Neural cell (in vitro differentiated cells): ENCODE data around the gene PREX1. TPM values are rescaled to one million over a fixed set of nuclear protein-coding genes. Genes with fewer than 3 reads are reported as not detected.

Source experiments
- H2AFZ ChIP-seq: fragments of 200-600, 300-800 bp; sonication (generic), shearing (Covaris generic); 2 replicates; pipeline ENCODE4 v1.6.0; 2014; ENCODE audit warnings: low read depth, mild to moderate bottlenecking, antibody characterized with exemption, low read length, moderate library complexity
- H3F3A ChIP-seq: fragments of 200-600 bp; shearing (Covaris generic); 2 replicates; pipeline ENCODE4 v1.6.1; 2016; ENCODE audit warnings: mild to moderate bottlenecking, moderate library complexity, mixed read lengths, antibody characterized with exemption, low read length; ENCODE audit not compliant: insufficient read depth, poor library complexity, severe bottlenecking
- H3K27ac ChIP-seq: fragments of 200-600, 300-800 bp; sonication (generic), shearing (Covaris generic); 2 replicates; pipeline ENCODE4 v1.5.1; 2014; ENCODE audit warnings: mild to moderate bottlenecking, low read length, moderate library complexity
- H3K27me3 ChIP-seq: fragments of 300-800, 200-600 bp; sonication (generic), shearing (Covaris generic); 2 replicates; pipeline ENCODE4 v1.6.0; 2014; ENCODE audit warnings: mild to moderate bottlenecking, low read depth, low read length, moderate library complexity; ENCODE audit not compliant: insufficient read depth
- H3K36me3 ChIP-seq: fragments of 300-800, 200-600 bp; sonication (generic), shearing (Covaris generic); 2 replicates; pipeline ENCODE4 v1.5.1; 2014; ENCODE audit warnings: mild to moderate bottlenecking, antibody characterized with exemption, low read length, moderate library complexity; ENCODE audit not compliant: insufficient read depth
- H3K4me2 ChIP-seq: fragments of 300-800, 200-600 bp; sonication (generic), shearing (Covaris generic); 2 replicates; pipeline ENCODE4 v1.6.0; 2014; ENCODE audit warnings: mild to moderate bottlenecking, low read length
- H3K4me3 ChIP-seq: fragments of 300-800, 200-600 bp; sonication (generic), shearing (Covaris generic); 2 replicates; pipeline ENCODE4 v1.5.1; 2014; ENCODE audit warnings: mild to moderate bottlenecking, low read length, moderate library complexity
- H3K79me2 ChIP-seq: fragments of 200-600 bp; shearing (Covaris generic); replicated peaks from 2 replicates; pipeline ENCODE4 v1.6.0; 2014; ENCODE audit warnings: mild to moderate bottlenecking, low read length, moderate library complexity; ENCODE audit not compliant: insufficient read depth
- H3K9ac ChIP-seq: fragments of 300-800, 200-600 bp; sonication (generic), shearing (Covaris generic); 2 replicates; pipeline ENCODE4 v1.6.1; 2016; ENCODE audit warnings: mild to moderate bottlenecking, low read length, mixed read lengths
- H3K9me2 ChIP-seq: fragments of 200-600 bp; shearing (Covaris generic); 2 replicates; pipeline ENCODE4 v1.6.1; 2016; ENCODE audit warnings: mild to moderate bottlenecking, low read length, mixed read lengths; ENCODE audit not compliant: insufficient read depth
- H3K9me3 ChIP-seq: fragments of 200-600, 300-800 bp; sonication (generic), shearing (Covaris generic); 2 replicates; pipeline ENCODE4 v1.6.1; 2016; ENCODE audit warnings: mild to moderate bottlenecking, mixed run types, low read length, moderate library complexity, mixed read lengths
- H4K20me1 ChIP-seq: fragments of 200-600 bp; shearing (Covaris generic); 2 replicates; pipeline ENCODE4 v1.6.1; 2016; ENCODE audit warnings: mild to moderate bottlenecking, mixed run types; ENCODE audit not compliant: insufficient read depth
- EP300 ChIP-seq: fragments of 450-650 bp; conservative IDR thresholded peaks from 2 replicates; pipeline ENCODE4 v1.6.1; 2014; ENCODE audit warnings: antibody characterized with exemption, mild to moderate bottlenecking, moderate library complexity; ENCODE audit not compliant: poor library complexity, severe bottlenecking
- EZH2 ChIP-seq: fragments of 200-600, 300-800 bp; shearing (Covaris generic), sonication (generic); IDR thresholded peaks from 2 replicates; pipeline ENCODE4 v1.6.1; 2014; ENCODE audit warnings: antibody characterized with exemption, low read length, borderline replicate concordance, mild to moderate bottlenecking; ENCODE audit not compliant: insufficient read depth, poor library complexity, severe bottlenecking
- MXI1 ChIP-seq: fragments of 450-650 bp; conservative IDR thresholded peaks from 2 replicates; pipeline ENCODE4 v1.6.1; 2014; ENCODE audit warnings: antibody characterized with exemption, mild to moderate bottlenecking; ENCODE audit not compliant: poor library complexity, severe bottlenecking
- POLR2AphosphoS5 ChIP-seq: IDR thresholded peaks from 2 replicates; pipeline ENCODE4 v1.6.1; 2012
- RAD21 ChIP-seq: fragments of 450-650 bp; conservative IDR thresholded peaks from 2 replicates; pipeline ENCODE4 v1.6.1; 2014; ENCODE audit warnings: antibody characterized with exemption, mild to moderate bottlenecking, moderate library complexity
- SMC3 ChIP-seq: fragments of 450-650 bp; conservative IDR thresholded peaks from 2 replicates; pipeline ENCODE4 v1.6.1; 2014; ENCODE audit warnings: antibody characterized with exemption, mild to moderate bottlenecking, moderate library complexity; ENCODE audit not compliant: poor library complexity
- TAF1 ChIP-seq: IDR thresholded peaks from 2 replicates; pipeline ENCODE4 v1.6.1; 2012; ENCODE audit warnings: low read depth
- polyA plus RNA-seq: library from polyadenylated mRNA; depleted of rRNA; stranded (reverse); fragments of >200 nt; gene quantifications from 2 replicates; pipeline ENCODE4 v1.2.3, GENCODE V29; 2014
- TF ChIP-seq, protein P1 (sequence below): fragments of 450-650 bp; IDR thresholded peaks from 2 replicates; pipeline ENCODE4 v1.5.1; 2014; ENCODE audit warnings: antibody characterized with exemption, mild to moderate bottlenecking, moderate library complexity; ENCODE audit not compliant: poor library complexity, severe bottlenecking
- TF ChIP-seq, protein P2 (sequence below): IDR thresholded peaks from 2 replicates; pipeline ENCODE4 v1.6.1; 2012; ENCODE audit warnings: borderline replicate concordance

PREX1 gene
- polyA plus RNA-seq, 1 donor from 2014 or later: 0.06 TPM

DNA sequence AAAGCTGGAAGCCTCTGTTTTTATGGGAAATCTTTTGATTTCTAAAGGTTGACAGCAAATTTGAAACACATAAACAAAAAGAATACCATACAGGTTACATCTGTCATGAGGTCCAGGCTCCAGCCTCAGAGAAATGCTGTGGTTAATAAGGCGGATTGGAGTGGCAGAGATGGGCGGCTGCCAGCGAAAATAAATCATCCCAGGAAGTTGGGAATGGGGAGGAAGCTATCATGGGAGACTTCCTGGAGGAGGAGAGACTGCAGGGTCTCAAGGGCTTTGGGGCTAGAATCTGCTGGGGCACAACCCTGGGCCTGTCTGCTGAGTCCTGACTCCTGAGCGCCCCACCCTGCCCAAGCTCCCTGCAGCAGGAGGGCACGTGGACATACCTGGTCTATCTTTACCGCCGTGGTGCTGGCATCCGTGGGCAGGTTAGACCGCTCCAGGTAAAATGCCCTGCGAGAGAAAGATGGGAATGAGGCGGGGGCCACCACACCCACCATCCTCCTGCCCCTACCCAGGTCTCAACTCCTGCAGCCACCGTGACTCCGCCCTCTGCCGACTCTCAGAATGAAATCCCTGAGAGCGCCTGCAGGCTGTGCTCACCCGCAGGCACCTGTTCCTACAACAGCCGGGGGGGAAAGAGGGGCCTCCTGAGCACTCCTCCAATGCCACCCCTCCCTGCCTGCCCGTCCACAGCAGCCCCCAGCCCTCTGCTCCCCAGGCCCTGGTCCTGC lies 197.3 kb downstream of the PREX1 start:
- Histone ChIP-seq H3K4me2 (no peak overlapping the region), H3K9me2 (no peaks in the 10 kb centered on the region), H2AFZ (no peak overlapping the region), H3K79me2 (no peaks in the 10 kb centered on the region), H3K27ac (no peak overlapping the region), H3K4me3 (no peak overlapping the region), H3F3A (no peaks in the 10 kb centered on the region), H4K20me1 (no peaks in the 10 kb centered on the region), H3K9me3 (no peaks in the 10 kb centered on the region), H3K27me3 (no peaks in the 10 kb centered on the region), H3K9ac (no peak overlapping the region), H3K36me3 (no peaks in the 10 kb centered on the region)
- no peak for TF ChIP-seq POLR2AphosphoS5
- no peak for TF ChIP-seq EZH2
- TF ChIP-seq, protein P1, sequence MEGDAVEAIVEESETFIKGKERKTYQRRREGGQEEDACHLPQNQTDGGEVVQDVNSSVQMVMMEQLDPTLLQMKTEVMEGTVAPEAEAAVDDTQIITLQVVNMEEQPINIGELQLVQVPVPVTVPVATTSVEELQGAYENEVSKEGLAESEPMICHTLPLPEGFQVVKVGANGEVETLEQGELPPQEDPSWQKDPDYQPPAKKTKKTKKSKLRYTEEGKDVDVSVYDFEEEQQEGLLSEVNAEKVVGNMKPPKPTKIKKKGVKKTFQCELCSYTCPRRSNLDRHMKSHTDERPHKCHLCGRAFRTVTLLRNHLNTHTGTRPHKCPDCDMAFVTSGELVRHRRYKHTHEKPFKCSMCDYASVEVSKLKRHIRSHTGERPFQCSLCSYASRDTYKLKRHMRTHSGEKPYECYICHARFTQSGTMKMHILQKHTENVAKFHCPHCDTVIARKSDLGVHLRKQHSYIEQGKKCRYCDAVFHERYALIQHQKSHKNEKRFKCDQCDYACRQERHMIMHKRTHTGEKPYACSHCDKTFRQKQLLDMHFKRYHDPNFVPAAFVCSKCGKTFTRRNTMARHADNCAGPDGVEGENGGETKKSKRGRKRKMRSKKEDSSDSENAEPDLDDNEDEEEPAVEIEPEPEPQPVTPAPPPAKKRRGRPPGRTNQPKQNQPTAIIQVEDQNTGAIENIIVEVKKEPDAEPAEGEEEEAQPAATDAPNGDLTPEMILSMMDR: no peak
- TF ChIP-seq, protein P2, sequence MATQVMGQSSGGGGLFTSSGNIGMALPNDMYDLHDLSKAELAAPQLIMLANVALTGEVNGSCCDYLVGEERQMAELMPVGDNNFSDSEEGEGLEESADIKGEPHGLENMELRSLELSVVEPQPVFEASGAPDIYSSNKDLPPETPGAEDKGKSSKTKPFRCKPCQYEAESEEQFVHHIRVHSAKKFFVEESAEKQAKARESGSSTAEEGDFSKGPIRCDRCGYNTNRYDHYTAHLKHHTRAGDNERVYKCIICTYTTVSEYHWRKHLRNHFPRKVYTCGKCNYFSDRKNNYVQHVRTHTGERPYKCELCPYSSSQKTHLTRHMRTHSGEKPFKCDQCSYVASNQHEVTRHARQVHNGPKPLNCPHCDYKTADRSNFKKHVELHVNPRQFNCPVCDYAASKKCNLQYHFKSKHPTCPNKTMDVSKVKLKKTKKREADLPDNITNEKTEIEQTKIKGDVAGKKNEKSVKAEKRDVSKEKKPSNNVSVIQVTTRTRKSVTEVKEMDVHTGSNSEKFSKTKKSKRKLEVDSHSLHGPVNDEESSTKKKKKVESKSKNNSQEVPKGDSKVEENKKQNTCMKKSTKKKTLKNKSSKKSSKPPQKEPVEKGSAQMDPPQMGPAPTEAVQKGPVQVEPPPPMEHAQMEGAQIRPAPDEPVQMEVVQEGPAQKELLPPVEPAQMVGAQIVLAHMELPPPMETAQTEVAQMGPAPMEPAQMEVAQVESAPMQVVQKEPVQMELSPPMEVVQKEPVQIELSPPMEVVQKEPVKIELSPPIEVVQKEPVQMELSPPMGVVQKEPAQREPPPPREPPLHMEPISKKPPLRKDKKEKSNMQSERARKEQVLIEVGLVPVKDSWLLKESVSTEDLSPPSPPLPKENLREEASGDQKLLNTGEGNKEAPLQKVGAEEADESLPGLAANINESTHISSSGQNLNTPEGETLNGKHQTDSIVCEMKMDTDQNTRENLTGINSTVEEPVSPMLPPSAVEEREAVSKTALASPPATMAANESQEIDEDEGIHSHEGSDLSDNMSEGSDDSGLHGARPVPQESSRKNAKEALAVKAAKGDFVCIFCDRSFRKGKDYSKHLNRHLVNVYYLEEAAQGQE: no peak
- TF ChIP-seq EP300: no peak
- TF ChIP-seq TAF1: no peak
- TF ChIP-seq MXI1: no peak
- TF ChIP-seq SMC3: no peak

DNA sequence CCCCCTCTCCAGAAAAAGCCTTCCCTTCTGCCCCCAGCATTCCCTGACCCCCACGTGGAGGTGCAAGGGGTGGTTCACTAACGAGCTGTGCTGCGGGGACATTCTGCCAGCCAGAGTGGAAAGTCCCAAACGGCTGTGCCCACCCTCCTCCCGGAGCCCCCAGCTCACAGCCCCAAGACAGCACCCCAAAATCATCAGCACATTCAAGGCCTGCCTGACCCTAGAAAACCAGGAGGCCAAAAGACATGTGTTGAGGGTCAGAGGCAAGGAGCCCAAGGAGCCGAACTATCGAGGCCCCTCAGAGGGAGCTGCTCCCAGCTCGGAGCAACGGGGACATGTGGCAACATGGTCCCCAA lies 197.9 kb downstream of the PREX1 start:
- Histone ChIP-seq H3K27me3 (no peaks in the 10 kb centered on the region), H3K4me2 (no peak overlapping the region), H4K20me1 (no peaks in the 10 kb centered on the region), H3K9me3 (no peaks in the 10 kb centered on the region), H3F3A (no peaks in the 10 kb centered on the region), H2AFZ (no peak overlapping the region), H3K4me3 (no peak overlapping the region), H3K36me3 (no peaks in the 10 kb centered on the region), H3K79me2 (no peaks in the 10 kb centered on the region), H3K27ac (no peak overlapping the region), H3K9ac (no peak overlapping the region), H3K9me2 (no peaks in the 10 kb centered on the region)
- TF ChIP-seq, protein P2: no peak
- TF ChIP-seq, protein P1: no peak
- TF ChIP-seq RAD21 (no peak), EZH2 (no peak), TAF1 (no peak), POLR2AphosphoS5 (no peak), EP300 (no peak), SMC3 (no peak), MXI1 (no peak)
